PC-3 (cell line): ENCODE results near the gene FAM216B.

Experiments
- CTCF ChIP-seq: fragments of 300-600 bp; sonication (generic); conservative IDR thresholded peaks from 2 replicates; pipeline ENCODE4 v1.5.1; 2017; ENCODE audit warnings: antibody characterized with exemption, low read depth, mild to moderate bottlenecking, low read length
- EZH2phosphoT487 ChIP-seq: fragments of 300-600 bp; sonication (generic); IDR thresholded peaks from 2 replicates; pipeline ENCODE4 v1.6.1; 2018; ENCODE audit warnings: mild to moderate bottlenecking, antibody characterized with exemption, low read length, borderline replicate concordance

DNA sequence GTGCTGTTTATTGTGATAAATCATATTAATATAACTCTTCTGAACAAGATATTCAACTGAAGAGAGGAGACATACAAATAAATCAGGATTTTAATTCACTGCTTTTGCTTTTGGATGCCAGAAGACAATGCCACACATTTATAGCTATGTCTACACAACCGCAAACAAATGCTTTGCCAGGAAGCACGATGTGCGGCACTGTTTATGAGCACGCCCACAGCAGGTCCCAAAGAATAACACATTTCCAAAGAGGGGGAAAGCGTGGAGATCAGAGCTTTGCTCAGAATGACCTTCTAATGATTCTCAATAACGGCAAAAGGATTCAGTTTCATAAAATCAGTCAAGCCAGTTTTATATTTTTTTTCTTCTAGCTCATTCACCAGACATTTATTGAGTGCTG lies 16.7 kb downstream of the FAM216B start:
- TF ChIP-seq CTCF (no peak), EZH2phosphoT487 (no peak)
